OCI-M2 (cell line): ENCODE results near the gene MRPL50.

ENCODE experiments used
- DNase-seq: peaks from one replicate; lab custom pipeline; 2025; ENCODE audit not compliant: unreplicated experiment; lab: John Stamatoyannopoulos, UW

Gene MRPL50

GRCh38 chr9:101380295-101380694 is 18.1 kb downstream of the MRPL50 start:
- DNase-seq, result no peak

- no peak for DNase-seq
Measured at GRCh38 chr9:101376111-101376848, 22.1 kb downstream of the MRPL50 start.

- DNase-seq, result no peak
Measured at GRCh38 chr9:101375546-101375945, 22.9 kb downstream of the MRPL50 start.

- DNase-seq, result no peak
Measured at GRCh38 chr9:101372327-101373118, 25.9 kb downstream of the MRPL50 start.

- no peak for DNase-seq
Measured at GRCh38 chr9:101371813-101372212, 26.6 kb downstream of the MRPL50 start.

GRCh38 chr9:101369884-101370531 is 28.4 kb downstream of the MRPL50 start:
- DNase-seq, result no peak

- no peak for DNase-seq
Measured at GRCh38 chr9:101369286-101369685, 29.1 kb downstream of the MRPL50 start.

- DNase-seq, result no peak
Measured at GRCh38 chr9:101367323-101367722, 31.1 kb downstream of the MRPL50 start.

- no peak for DNase-seq
Measured at GRCh38 chr9:101366038-101366756, 32.2 kb downstream of the MRPL50 start.

GRCh38 chr9:101365181-101365580 is 33.2 kb downstream of the MRPL50 start:
- DNase-seq, result no peak

GRCh38 chr9:101362450-101362849 is 36.0 kb downstream of the MRPL50 start:
- DNase-seq, result no peak

GRCh38 chr9:101360647-101361046 is 37.8 kb downstream of the MRPL50 start:
- no peak for DNase-seq

GRCh38 chr9:101359679-101360078 is 38.7 kb downstream of the MRPL50 start:
- no peak for DNase-seq

GRCh38 chr9:101356619-101357018 is 41.8 kb downstream of the MRPL50 start:
- DNase-seq, result no peak

- DNase-seq, result no peak
Measured at GRCh38 chr9:101354765-101355708, 43.4 kb downstream of the MRPL50 start.

- no peak for DNase-seq
Measured at GRCh38 chr9:101354143-101354764, 44.2 kb downstream of the MRPL50 start.

- DNase-seq, result no peak
Measured at GRCh38 chr9:101353683-101354082, 44.7 kb downstream of the MRPL50 start.

GRCh38 chr9:101352892-101353463 is 45.4 kb downstream of the MRPL50 start:
- no peak for DNase-seq

GRCh38 chr9:101350285-101350684 is 48.1 kb downstream of the MRPL50 start:
- no peak for DNase-seq
